Measurements from ENCODE around the gene TFEB. TPM values are rescaled to one million over a fixed set of nuclear protein-coding genes. Genes with fewer than 3 reads are reported as not detected.

TFEB gene
- 10 to 100 TPM; 16.9 to 21.7 TPM for total RNA-seq

GRCh38 chr6:41735427-41736185 lies at the start of gene TFEB:
Gene TFEB (minus strand): TSS chr6:41735608. CDS start chr6:41691213, 44,395 bp downstream.
- intact Hi-C loops (cut with DNase I), result loop anchor here (5.0 kb wide), 1 partner anchor 42 kb away; the partner anchor contains the start of gene FRS3
- no peaks in the 10 kb centered on the region for H3K36me3 ChIP-seq
- peak within 1 kb of the TSS; percentile 80 for H3K4me3 ChIP-seq
- DNase-seq, result peak; percentile 96
- H3K9me3 ChIP-seq, result no peaks in the 10 kb centered on the region
- H3K27me3 ChIP-seq, result no peaks in the 10 kb centered on the region
- H3K27ac ChIP-seq, result peak within 1 kb of the TSS; percentile 95
- peak within 1 kb of the TSS; percentile 73 to 84 for H3K9ac ChIP-seq (ENCODE audit: low read depth in 2 of 2, low read length in 2 of 2)
- TF ChIP-seq, protein P1, sequence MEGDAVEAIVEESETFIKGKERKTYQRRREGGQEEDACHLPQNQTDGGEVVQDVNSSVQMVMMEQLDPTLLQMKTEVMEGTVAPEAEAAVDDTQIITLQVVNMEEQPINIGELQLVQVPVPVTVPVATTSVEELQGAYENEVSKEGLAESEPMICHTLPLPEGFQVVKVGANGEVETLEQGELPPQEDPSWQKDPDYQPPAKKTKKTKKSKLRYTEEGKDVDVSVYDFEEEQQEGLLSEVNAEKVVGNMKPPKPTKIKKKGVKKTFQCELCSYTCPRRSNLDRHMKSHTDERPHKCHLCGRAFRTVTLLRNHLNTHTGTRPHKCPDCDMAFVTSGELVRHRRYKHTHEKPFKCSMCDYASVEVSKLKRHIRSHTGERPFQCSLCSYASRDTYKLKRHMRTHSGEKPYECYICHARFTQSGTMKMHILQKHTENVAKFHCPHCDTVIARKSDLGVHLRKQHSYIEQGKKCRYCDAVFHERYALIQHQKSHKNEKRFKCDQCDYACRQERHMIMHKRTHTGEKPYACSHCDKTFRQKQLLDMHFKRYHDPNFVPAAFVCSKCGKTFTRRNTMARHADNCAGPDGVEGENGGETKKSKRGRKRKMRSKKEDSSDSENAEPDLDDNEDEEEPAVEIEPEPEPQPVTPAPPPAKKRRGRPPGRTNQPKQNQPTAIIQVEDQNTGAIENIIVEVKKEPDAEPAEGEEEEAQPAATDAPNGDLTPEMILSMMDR (IDR thresholded peaks at IDR 0.05), result peak; percentile 86
- H3K4me1 ChIP-seq, result peaks cover 7% of the 10 kb centered on the region

GRCh38 chr6:41784581-41785171 lies 49.3 kb upstream of the TFEB start:
- H3K9ac ChIP-seq (ENCODE audit: low read depth in 2 of 2, low read length in 2 of 2), result no peak overlapping the region
- intact Hi-C loops (cut with DNase I), result loop anchor here (5.0 kb wide), 1 partner anchor 138 kb away; the partner anchor contains the start of genes BYSL and MED20
- no peaks in the 10 kb centered on the region for H3K27me3 ChIP-seq
- no peak overlapping the region for H3K27ac ChIP-seq
- TF ChIP-seq, protein P1 (IDR thresholded peaks at IDR 0.05), result no peak
- no peak overlapping the region for H3K4me3 ChIP-seq
- peaks cover 8% of the 10 kb centered on the region for H3K4me1 ChIP-seq
- H3K9me3 ChIP-seq, result no peaks in the 10 kb centered on the region
- H3K36me3 ChIP-seq, result no peaks in the 10 kb centered on the region
- no peak for DNase-seq

GRCh38 chr6:41783106-41783780 lies 47.8 kb upstream of the TFEB start:
- H3K36me3 ChIP-seq, result no peaks in the 10 kb centered on the region
- H3K9ac ChIP-seq (ENCODE audit: low read depth in 2 of 2, low read length in 2 of 2), result no peak overlapping the region
- intact Hi-C loops (cut with DNase I), result no loop called here
- no peak overlapping the region for H3K4me3 ChIP-seq
- no peaks in the 10 kb centered on the region for H3K27me3 ChIP-seq
- TF ChIP-seq, protein P1 (IDR thresholded peaks at IDR 0.05), result no peak
- peaks cover 14% of the 10 kb centered on the region for H3K4me1 ChIP-seq
- H3K27ac ChIP-seq, result no peak overlapping the region
- no peaks in the 10 kb centered on the region for H3K9me3 ChIP-seq
- no peak for DNase-seq

GRCh38 chr6:41781366-41781730 lies 45.9 kb upstream of the TFEB start:
- intact Hi-C loops (cut with DNase I), result loop anchor here (2.0 kb wide), 1 partner anchor 263 kb away; no protein-coding TSS in a partner anchor
- no peaks in the 10 kb centered on the region for H3K27me3 ChIP-seq
- H3K4me1 ChIP-seq, result peaks cover 14% of the 10 kb centered on the region
- H3K27ac ChIP-seq, result peak overlapping the region; percentile 80
- H3K4me3 ChIP-seq, result peak overlapping the region; percentile 52
- TF ChIP-seq, protein P1 (IDR thresholded peaks at IDR 0.05), result no peak
- DNase-seq, result peak; percentile 75
- H3K9ac ChIP-seq (ENCODE audit: low read depth in 2 of 2, low read length in 2 of 2), result peak overlapping the region in 1 of 2 donors; percentile 89
- H3K9me3 ChIP-seq, result no peaks in the 10 kb centered on the region
- H3K36me3 ChIP-seq, result no peaks in the 10 kb centered on the region
